Measurements from ENCODE around the gene CSMD2. TPM values are rescaled to one million over a fixed set of nuclear protein-coding genes. Genes with fewer than 3 reads are reported as not detected.
"Not testable (repeated sequence)": the region's sequence is repeated elsewhere in the genome, so short reads cannot be mapped to it uniquely, and the experiment has no call there.

CSMD2 gene
- polyA plus RNA-seq, 10 donors, result 0.52 to 2.2 (median 0.84) TPM

DNA sequence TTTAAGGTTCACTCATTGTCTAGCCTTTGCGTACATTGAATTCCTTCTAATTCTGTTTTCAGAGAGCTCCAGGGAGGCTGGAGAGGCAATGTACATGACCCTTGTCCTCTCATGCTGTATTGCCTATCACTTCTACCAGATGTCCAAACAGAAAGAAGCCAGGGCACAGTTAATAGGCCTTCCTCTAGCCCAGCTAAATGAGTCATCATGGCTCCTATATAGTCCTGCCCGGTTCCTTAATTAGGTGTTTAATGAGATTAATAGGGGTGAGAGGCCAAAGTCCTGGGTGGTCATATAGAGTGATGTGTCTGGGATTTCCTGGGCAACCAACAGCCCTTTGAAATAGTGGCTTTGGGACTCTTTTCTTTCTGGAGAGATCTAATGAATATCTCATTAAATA lies 616.3 kb downstream of the CSMD2 start:
- no peak for DNase-seq

DNA sequence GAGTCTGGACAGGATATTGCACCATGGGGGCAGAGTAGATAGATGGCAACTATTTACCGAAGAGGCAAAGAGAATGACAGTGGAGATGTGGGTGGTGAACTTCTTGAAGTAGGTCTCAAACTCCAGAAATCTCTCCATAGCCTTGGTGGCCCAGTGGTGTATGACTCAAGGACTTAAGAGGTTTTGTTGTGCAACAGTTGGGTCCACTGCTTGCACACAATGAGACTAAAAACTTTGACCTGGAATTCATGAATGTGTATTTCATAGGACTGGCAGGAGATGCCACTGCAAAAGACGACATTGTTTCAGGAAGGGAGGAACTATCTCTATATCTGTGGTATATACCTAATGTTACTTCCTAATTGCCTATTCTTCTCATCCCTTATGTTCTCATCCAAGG lies 616.7 kb downstream of the CSMD2 start:
- no peak for DNase-seq

DNA sequence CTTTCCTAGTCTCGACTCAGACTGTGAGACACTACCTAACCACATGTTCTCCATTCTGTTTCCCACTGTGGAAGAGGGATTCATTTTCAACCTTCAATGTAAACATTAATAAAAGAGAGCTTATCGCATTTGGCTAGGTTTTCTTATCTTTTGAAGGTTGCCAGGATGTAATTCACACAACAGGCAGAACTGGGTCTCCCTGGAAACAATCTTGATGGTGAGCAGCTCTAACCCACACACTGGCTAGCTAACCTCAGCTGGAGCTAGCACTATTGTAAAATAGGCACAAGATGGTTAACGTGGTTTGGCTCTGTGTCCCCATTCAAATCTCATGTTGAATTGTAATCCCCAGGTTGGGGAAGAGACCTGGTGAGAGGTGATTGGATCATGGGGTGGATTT lies 617.5 kb downstream of the CSMD2 start:
- DNase-seq, result no peak

DNA sequence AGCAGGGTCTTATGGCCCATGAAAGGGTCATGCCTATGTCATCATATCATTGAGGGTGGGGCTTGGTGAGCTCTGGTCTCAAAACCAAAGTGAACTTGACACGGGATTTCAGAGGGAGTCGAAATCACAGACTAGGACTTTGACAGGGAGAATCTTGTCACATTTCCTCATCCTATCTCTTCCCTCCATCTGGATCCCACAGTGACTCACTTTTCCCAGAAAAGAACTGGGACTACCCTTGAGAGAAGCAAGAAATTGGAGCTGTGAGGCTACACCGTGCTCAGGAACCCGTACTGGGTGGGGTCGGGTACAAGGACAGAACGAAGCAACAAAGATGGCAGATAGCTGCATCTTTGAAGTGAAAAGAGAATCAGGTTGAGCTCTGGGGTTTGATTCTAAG lies 623.1 kb downstream of the CSMD2 start:
- no peak for DNase-seq

DNA sequence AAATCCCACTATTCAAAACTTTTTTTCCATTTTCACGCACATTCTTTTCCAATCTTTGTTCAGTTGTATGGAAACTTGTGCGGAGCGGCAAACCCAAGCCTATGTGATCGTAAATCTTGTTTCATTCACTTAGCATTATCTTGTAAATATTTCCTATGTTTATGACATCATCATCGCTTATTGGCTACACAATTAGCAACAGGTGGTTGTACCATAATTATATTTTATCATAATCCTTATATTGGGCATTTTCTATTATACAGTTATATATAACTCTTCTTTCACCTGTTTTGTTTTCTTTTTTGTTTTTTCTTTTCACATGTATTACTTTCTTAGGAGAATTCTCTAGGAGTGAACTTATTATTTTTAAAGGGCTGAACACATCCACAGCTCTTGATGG lies 627.1 kb downstream of the CSMD2 start:
- no peak for DNase-seq

DNA sequence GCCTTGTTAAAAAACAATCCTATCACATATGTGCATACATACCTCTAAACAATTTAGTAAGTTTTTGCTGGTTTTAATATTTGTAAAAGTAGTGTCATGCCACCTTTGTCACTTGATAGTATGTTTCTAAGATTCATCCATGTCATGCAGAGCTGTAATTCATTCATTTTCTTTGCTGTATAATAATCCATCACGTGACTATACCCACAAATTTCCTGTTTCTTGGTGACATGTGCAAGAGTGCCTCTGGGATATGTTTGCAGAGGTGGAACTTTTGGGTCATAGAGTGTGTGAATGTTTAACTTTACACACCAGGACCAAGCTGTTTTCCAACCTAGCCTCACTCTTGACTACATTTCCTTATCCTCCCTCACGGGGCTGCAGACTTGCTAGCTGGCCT lies 629.7 kb downstream of the CSMD2 start:
- DNase-seq, result no peak

DNA sequence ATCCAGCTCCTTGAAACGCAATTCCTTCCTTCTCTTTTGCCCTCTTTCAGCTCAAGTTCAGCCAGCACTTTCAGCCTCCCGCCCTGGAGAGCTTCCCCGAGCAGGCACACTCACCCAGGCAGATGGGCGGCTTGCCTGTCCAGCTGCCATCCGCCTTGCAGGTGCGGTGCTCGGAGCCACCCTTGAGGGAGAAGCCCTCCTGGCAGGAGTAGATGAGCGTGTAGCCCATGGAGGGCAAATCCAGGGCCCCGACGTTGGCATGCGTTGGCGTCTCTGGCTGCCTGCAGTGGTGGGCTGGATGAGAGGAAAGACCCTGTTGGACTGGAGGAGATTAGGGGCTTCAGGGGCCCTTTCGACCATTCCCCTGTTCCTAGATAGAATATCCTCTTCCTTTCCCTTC lies 632.1 kb downstream of the CSMD2 start:
- DNase-seq, result no peak

DNA sequence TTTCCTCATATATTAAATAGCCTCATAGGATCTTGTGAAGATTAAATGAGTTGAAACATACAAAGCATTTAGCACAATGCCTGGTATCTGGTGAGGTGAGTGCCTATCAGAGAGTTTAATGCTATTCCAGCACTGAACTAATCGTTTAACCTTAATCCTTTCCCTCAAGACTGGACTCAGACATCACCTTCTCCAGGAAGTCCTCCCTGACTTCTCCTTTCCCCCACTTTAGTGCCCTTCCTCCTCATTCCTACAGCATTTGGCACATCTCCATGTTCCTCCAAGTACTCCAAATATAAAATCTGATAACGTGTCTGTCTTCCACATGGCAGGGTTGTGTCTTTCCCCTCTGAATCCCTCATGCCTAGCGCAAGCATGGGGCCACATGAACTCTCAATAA lies 632.8 kb downstream of the CSMD2 start:
- no peak for DNase-seq

DNA sequence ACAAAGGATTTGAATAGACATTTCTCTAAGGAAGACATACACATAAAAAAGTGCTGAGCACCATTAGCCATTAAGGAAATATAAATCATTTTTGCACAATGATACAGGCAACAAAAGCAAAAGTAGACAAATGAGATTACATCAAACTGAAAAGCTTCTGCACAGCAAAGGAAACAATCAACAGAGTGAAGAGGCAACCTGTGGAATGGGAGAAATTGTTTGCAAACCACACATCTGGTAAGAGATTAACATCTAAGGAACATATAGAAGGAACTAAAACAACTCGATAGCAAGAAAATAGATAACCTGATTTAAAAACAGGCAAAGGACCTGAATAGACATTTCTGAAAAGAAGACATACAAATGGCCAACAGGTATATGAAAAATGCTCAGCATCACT lies 635.1 kb downstream of the CSMD2 start:
- no peak for DNase-seq

DNA sequence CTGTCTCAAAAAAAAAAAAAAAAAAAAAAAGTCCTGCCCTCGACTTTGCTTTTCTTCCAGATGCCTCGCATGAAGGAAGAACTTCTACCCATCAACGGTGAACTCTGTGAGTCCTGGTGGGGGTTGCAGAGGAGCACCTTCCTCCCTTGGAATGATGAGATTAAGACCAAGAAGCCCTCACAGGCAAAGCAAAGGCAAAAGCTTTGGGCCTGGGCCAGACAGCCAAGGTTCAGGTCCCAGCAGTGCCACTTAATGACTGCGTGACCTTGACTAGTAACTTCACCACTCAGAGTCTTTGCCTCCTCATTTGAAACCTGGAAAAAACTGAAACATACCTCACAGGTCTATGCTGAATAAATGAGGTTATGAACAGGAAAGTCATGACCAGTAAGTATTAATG lies 637.1 kb downstream of the CSMD2 start:
- no peak for DNase-seq

DNA sequence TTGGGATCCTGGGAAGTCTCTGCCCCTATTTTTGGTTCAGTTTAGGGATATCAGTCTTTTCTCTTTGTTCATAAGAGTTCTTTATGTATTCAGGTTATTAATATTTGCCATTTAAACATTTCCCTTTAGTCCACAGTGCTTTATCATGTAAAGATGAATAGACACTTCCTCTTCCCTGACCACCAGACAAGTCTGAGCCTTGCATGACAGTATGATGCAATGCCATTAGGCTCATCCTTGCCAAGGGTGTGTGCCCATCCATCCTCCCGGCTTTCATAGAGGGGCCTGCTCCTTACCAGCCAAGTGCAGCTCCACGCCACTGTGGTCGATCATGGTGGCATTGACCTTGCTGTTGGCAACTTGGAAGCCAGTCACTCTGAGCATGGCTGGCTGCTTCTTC lies 640.4 kb downstream of the CSMD2 start:
- no peak for DNase-seq

DNA sequence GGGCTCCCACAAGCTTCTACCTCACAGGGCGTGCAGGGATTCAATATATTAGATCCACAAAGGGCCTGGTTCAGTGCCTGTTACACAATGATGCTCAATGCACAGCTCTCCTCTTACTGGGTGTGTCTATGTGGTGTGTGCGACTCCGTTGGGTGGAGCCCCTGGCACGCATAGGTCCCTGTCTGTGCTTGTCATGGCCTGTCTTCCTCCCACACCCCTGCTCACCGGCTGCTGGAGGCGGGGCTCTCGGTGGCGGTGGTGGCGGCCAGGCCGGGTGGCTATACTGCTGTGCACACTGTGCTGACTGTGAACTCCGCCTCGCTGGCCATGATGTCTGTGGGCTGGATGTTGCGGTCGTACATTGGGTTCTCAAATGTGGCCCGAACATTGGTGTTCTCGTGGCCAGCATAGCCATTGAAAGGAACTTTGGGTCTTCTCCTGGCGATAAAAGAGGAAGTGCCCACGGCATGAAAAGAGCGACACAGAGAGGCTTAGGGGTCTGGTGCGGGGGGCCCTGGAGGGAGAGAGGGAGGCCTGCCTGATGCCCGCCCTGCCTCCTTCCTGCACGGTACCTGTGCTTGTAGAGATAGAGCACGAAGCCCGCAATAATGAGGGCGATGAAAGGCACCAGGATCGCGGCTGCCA lies 645.7 kb downstream of the CSMD2 start:
- no peak for DNase-seq

DNA sequence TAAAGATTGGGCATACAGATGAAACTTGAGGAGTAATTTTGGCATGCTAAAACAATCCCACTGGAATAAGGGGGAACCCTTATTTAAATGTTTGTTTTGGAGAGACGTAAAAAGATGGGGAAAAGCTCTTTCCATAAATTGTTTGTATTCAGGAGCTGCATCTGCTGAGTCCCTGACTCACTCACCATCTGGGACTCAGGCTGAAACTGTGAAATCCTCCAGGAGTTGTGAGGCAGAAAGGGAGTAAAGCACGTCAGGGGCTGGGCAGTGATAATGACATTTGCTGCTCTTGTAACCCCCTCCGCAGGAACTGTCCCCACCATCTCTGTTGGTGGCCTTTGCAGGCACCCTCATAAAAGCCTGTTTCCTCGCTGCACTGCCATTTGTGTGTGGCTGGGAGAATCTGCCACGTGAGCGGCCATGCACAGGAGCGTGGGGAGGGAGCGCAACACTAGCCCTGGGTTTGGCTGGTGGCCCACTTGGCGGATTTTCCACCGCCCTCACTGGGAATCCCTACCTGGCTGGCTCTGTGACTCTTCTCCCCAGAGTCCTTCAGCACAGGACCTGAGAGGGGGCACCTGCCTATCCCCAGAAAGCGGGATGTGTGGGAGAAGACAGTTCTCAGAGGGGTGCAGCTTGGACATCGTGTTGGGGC lies 647.3 kb downstream of the CSMD2 start:
- DNase-seq, result no peak

DNA sequence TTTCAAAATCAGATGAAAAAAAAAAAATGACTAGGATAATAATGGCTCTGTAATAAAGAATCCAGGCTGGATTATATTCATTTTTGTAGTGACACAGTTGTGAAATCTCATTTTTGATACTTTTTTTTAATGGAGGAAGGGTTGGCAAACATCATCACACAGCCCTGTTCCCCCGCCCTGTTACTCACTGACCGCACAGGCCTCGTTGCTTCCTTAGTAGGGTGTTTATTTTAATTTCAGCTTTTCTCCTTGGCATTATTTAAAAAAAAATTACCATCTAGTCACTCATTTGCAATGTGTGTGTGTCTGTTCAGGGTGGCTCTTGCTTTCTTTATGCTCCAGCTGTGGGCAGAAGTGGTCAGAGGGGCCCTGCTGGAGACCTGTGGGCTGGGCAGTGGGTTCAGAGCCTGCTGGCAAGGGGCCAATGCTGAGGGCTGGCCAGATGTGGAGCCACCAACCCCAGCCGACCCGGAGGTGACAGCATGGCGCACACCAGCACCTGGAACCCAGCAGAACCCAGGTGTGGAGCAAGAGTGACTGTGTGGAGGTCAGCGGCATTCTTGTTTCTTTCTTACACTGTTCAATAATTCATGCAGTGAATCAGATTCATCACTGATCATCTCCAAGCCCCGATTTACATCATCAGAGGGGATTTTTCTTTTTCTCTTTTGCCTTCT lies 648.0 kb downstream of the CSMD2 start:
- no peak for DNase-seq

DNA sequence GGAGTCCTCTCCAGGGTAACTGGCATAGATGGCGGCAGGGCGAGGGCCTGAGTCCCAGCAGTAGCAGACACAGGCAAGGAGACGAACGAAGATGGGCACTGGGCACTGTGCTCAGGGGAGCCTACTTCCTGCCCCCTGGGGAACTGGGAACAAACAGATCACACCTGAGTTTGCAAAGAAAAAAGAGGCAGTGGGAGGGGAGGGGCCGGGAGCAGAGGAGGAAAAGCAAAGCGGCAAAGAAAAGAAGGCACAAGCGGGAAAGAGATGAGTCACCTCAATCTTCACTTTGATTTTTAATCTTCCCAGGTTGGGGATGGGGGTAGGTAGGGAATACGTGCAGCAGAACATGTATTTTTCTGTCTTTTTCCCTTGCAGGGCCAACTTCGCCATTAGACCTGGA lies 648.6 kb downstream of the CSMD2 start:
- no peak for DNase-seq

DNA sequence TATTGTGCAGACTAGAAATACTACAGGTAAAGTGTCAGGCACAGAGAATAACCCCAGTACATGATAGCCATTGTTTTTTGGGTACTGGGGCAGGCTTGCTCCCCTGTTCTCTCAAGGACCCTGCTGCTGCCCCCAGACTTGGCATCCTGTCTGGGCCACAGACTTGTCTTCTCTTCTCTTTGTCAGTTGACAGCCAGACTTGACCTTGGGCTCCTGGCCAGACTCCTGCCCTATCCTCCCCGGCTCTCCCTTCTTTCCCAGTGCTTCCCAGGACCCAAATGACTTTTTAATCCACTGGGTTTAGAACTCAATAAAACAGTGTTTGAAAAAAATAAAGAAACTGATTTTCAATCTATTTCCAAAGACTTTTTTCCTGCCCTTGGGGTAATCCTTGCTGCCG lies 649.4 kb downstream of the CSMD2 start:
- no peak for DNase-seq

DNA sequence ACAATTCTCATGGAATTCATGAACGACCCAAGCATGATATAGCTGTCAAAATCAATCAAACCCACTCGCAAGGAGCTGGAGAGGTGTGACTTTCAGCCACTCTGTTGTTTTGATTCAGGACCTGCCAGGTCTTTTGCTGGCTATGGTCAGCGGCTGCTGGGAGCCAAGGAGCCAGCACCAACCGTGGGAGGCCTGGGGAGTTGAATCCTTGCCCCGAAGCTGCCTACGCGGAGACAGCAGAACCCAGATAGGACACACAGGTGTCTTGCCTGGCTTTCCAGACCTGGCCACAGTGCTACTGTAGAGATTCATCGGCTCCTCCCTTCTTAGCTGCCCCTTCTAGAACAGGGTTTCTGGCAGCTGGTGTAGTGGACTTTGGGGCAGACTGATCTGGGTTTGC lies 649.9 kb downstream of the CSMD2 start:
- DNase-seq, result no peak

DNA sequence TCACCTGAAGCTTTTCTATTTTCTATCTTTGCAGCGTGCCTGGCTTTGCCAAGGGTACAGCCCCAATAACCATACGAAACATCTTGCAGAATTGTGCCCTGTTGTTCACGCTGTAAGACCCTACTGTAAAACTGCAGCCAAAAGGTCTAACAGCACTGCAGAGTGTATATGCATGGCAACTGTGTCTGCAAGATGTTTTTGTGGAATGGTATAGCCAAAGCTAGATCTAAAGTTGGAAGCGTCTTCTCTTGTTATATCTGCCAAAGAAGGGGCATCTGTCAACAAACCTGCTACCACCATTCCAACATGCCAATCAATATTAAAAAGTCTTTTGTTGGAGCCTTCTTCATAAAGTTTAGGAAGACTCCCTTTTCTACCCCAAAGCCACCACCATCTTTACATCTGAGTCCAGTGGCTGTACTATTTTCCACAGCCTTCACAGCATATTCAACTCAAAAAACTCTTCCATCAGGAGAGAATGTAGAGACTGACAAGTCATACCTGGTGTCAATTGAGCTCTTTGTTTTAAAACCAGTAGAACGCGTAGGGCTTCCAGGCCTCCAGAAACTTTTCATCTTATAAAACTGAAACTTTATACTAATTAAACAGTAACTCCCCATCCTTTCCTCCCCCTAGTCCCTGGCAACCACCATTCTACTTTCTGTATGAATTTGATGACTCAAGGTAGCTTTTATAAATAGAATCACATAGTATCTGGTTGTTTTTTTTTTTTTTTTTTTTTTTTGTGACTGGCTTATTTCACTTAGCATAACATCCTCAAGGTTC lies 652.6 kb downstream of the CSMD2 start:
- no peak for DNase-seq

DNA sequence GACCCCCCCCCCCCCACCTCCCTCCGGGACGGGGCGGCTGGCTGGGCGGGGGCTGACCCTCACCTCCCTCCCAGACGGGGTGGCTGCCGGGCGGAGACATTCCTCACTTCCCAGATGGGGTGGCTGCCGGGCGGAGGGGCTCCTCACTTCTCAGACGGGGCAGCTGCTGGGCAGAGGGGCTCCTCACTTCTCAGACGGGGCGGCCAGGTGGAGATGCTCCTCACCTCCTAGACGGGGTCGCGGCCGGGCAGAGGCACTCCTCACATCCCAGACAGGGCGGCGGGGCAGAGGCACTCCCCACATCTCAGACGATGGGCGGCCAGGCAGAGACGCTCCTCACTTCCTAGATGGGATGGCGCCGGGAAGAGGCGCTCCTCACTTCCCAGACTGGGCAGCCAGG lies 655.8 kb downstream of the CSMD2 start:
- DNase-seq, result not testable (repeated sequence)

DNA sequence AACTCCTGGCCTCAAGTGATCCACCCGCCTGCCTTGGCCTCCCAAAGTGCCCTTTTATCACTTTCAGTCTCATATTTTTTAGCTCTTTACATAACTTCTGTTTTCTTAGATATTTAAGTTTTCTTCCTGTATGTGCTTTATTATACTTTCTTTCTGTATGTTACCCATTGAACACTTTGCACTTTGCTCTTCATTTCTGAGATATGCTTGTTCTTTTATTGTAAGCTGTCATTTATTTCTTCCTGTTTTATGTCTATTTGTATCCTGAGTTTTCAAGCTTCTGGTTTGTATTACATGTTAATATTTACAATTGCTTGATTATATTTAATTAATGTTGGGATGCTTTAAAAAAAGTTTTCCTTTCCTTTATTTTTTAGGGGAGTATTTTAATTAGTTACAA lies 656.9 kb downstream of the CSMD2 start:
- DNase-seq, result no peak

DNA sequence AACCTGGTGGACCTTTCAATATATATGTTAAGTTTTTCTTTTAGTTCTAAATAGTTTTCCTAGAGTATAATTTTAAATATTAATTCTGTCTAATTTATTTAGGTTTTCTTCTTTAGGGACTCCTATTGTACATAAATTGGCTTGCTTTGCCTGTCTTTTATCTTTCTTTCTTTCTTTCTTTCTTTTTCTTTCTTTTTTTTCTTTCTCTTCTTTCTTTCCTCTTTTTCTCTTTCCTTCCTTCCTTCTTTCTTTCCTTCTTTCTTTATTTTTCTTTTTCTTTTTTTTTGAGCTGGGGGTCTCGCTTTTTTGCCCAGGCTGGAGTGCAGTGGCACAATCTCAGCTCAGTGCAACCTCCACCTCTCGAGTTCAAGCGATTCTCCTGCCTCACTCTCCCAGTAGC lies 657.4 kb downstream of the CSMD2 start:
- no peak for DNase-seq

DNA sequence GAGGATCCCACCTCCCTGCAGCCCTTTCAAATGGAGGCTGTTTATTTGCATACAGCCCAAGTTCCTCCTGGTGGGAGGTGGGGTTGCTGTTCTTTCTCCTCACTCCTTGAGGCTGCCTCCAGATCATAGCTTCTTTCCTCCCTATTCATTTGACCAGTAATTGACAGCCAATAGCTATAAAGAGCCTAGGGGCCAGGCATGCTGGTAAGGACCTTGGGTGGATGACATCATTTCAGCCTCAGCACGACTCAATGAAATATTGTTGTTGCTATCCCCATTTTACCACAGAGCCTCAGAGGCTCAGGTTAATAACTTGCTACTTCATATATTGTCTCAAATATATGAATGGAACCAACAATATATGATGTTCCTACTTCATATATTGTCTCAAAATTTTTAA lies 661.5 kb downstream of the CSMD2 start:
- DNase-seq, result no peak

DNA sequence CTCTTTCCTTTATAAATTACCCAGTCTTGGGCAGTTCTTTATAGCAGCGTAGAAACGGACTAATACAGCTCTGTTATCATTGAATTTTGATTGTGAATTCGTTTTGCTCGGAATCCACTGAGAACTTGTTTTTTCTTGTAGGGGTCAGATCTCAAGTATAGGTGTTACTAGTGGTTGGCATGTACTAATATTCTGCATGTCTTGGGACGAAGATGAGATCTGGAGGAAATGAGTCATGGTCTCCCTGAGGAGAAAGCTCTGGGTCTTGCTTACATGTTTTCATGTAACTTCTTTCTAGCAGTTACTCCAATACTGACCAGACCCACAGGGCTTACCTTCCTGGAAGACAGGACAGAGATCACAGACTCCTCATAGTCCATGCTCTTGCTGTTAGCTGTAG lies 662.3 kb downstream of the CSMD2 start:
- no peak for DNase-seq

All from muscle of back (tissue), 11 donors.